Stimulated activated CD4-positive, alpha-beta T cell treated with anti-CD3 and anti-CD28 coated beads, Interleukin-12 subunit alpha, Interleukin-12 subunit beta, amount 100 ng/mL, for 48 hours (primary cell): ENCODE results near the gene SLC13A2.

Experiments
- DNase-seq, 3 donors: peaks; one replicate each; pipeline ENCODE4 v3.0.0-alpha.2; 2020; ENCODE audit warnings: low read depth in 2 of 3, low spot score in 1 of 3

Gene SLC13A2

DNA sequence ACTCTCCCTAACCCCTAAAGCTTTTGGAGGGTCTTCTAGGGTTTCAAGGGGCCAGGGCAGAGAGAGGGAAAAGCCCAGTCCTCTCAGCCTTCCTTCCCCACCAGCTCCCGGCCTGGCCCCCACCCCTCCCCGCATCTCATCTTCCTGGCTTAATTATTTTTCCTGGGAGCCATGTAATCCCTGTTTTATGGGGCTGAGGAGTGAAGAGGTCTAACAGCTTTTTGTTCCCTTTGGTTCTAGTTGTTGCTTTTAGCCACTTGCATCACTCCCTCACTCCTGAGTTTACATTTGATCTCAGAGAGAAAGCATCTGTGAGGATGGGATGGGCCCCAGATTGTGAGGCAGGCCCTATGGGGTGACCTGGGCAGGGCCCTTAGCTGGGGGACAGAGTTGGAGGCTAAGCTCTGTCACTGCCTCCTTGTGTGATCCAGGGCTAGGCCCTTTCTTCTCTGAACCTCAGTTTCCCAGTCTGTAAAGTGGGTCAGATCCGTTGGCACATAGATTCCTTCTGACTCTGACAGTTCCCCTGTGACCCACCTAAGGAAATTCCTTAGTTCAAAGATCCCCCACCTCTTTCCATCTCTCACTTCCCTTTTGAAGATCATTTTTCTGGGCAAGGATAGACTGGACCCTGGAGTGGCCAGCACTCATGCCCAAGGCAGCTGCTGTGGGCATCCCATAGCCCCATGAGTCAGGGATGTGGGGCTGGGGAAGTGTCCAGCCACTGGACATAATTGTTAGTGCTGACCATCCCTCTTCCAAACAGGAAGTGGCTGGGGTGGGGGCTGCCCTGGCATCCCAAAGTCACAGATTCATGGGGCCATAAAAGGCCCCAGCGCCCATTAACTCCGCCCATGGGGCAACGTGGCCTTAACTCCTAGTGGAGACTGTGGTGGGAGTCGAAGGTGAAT is 58.9 kb downstream of the SLC13A2 start:
- no peak for DNase-seq

DNA sequence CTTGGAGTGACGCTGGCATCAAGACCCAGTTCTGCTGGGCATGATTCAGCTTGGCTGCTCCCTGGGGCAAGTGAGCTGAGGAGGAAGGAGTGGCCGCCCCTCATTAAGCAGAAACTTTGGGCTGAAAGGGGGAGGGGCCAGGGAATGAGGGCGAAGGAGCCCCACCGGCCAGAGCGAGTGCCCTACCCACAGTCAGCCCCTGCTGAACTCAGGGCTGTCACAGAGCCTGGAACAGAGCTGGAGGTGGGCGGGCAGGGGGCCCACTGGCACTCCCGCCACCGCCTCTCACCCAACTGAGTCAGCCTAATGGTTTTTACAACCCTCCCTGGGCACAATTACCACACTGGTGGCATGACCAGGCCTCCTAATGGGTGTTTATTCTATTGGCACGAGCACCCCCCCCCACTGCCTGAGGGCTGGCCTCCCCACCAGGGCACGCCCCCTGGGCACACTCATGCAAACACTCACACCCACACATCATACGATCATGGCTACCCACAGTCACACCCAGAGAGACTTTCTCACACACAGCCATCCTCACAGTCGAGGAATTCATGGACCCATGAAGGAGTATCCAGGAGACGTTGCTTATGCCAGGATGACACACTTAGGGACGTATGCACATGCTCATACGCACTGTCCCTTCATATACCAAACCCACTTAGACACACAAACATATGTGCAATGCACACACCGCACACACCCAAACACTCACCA is 59.8 kb downstream of the SLC13A2 start:
- DNase-seq = no peak

DNA sequence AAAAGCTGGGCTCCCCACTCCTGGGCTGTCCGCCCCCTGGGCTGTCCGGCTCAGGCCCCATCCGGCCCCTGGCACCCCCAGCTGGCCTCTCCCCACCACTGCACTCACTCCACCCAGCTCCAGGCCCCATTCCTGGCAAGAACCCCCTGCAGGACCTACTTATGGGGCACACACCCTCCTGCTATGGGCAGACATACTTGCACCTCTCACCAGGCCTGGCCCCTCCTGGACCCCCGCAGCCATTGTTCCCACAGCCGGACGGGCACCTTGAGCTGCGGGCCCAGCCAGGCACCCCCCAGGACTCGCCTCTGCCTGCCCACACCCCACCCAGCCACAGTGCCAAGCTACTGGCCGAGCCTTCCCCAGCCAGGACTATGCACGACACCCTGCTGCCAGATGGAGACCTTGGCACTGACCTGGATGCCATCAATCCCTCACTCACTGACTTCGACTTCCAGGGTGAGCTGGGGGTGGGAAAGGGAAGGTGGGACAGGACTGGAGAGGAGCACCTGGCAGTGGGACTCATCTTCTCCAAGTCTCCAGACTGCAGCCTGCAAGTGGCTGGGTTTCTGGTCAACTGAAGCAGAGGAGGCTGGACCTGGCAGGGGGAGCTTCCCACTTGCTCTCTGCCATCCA is 61.4 kb downstream of the SLC13A2 start:
- DNase-seq = no peak

DNA sequence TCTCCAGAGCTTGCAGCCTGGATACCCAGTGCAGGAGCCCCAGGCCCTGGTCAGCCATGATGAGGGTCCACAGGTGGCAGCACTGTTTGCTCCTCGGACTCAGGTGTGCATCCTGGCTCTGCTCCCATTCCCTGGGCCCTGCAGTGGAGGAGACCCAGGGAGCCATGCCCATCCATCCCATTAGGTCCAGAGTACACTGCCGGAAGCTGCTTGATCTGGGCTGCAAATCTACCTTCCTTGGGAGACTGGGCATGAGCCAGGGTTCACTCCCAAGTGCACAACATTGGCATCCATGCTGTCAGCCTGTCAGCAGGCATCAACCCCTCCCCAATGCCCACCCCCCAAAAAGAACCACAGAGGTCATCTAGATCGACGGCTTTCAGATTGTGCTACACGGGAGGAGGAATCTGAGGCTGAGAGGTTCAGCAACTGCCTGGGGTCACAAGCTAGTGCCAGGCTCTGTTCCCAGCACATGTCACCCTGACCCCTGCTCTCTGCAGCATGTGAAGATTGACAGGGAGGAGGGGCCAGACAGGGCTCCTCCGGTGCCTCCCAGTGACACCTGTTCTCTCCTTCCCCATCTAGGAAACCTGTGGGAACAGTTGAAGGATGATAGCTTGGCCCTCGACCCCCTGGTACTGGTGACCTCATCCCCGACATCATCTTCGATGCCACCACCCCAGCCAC is 63.2 kb downstream of the SLC13A2 start:
- no peak for DNase-seq

DNA sequence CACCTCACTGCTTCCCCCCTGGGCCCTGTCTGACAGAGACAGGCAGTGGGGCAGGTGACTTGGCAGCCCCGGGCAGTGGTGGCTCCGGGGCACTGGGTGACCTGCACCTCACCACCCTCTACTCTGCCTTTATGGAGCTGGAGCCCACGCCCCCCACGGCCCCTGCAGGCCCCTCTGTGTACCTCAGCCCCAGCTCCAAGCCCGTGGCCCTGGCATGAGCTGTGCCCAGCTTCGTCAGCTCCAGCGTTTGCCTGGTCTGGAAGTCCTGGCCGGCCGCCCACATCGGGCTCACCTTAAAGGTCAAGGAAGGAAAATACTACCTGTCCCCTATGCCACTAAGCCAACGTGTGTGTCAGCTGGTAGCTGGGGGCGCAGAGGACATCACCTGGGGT is 63.8 kb downstream of the SLC13A2 start:
- no peak for DNase-seq

DNA sequence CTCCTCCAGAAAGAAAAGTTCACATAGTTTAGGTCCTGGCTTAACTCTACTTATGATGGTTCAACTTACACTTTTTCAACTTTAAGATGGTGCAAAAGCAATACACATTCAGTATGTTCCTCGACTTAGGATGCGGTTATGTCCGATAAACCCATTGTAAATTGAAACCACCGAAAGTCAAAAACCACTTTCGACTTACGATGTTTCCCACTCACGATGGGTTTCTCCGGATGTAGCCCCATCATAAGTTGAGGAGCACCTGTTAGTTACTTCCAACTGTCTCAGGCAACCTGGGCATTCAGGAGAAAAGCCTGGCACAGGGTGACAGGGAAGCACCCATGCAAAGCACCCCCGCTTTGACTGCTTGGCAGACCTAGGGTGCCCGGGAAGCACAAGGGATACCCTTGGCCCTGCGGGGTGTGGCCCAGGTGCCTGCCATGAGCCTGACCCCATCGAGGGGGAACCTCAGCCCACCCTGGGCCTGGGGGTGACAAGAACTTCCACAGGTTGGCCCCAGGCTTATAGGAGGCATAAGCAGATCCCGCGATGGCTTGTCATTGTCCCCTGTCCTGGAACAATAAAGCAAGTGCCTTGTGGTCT is 65.0 kb downstream of the SLC13A2 start:
- DNase-seq = no peak

DNA sequence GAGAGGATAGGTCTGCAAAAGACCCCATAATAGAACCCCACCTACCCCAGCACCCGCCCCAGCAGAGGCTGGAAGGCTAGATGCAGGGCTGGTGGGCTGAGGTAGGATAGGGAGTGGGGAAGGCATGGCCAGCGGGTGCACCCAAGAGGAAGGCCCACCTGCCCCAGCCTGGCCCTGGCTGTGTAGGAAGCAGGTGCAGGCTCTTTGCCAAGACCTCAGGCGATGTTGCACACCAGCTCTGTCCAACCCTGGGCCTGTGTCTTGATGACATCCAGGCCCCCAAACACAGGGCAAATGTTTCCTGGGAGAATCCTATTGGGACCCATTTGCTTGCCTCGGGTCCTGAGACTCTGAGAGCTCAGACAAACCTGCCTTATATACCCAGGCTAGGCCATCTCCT is 66.8 kb downstream of the SLC13A2 start:
- DNase-seq = no peak

DNA sequence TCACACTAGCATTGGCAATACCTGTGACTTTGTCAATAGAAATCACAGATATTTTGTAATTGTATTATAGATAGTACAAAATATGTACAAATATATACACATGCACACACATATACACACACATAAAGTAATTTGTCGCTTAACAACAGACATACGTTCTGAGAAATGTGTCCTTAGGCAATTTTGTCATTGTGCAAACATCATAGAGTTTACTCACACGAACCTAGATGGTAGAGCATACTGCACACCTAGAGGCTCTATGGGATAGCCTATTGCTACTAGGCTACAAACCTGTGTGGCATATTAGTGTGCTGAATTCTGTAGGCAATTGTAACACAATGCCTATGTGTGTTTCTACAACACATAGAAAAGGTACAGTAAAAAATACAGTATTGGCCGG is 68.0 kb downstream of the SLC13A2 start:
- DNase-seq = no peak

DNA sequence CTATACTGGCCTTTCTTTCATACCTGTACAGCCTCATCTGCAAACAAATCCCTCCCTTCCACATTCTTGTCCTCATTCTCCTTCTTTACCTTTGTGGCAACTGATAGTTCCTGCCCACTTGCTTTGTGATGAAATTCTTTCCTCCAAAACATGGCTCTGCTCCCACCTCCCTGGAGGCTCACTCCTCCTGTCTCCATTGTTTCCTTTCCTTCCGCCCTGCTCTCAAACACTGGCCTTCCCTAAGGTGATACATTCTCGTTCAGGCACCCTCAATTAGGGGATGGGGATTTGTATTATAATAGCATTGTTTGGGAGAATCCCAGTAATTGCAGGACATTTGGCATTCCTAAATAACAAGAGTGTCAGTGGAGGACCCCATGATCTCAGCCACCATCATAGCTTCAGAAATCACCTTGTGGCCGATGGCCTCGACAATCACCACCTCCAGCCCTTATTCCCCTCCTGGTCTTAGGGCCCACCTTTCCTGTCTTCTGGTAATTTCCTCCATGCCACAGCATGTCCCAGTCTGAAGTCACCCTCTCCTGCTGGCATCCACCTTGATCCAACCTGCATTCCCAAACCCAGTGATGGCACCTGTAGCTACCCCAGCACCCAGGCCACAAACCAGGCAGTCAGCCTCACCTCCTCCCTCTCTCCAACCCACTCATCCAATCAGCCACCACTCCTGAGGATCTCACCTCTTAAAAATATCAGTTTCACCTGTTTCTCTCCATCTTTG is 71.1 kb downstream of the SLC13A2 start:
- DNase-seq = no peak

DNA sequence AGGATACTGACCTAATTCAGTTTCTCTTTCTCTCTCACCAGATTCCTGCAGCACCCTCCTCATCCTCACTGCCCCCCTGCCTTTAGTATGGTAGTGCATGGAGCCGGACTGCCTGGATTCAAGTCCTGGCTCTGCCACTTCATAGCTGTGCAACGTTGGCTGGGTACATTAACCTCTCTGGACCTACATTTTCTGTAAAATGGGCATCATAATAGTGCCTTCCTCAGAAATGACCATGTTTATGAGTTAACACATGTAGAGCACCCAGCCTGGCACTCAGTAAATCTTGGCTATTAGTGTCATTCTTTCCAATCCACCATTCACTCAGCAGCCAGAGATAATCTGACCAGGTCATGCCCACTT is 71.7 kb downstream of the SLC13A2 start:
- no peak for DNase-seq

DNA sequence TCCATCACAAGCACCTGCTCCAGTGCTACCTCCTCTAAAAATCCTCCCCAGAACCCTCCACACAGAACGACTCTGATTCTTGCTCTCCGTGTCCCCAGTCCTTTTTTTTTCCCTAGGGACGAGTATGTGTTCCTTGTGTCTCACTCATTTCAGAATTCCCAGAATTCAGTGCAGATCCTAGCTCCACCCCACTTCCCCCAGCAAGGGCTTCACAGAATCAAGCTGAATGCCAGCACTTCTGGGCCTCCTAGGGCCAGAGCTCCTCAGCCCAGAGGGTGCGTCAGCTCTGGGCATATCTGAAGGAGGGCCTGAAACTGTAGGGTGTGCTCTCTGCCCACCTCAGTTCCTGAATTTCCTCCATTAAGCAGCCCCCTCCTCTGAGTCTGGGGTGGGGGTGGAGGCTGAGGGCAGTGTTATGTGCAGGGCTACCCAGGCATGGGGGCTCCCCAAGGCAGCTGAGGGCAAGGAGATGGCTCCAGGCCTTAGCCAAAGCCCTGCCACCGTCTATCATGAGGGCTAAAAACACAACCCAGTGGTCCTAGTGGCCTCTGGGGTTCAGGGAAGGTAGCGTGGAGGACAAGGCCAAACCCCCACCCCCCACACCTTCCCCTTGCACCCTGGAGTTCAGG is 72.5 kb downstream of the SLC13A2 start:
- no peak for DNase-seq

DNA sequence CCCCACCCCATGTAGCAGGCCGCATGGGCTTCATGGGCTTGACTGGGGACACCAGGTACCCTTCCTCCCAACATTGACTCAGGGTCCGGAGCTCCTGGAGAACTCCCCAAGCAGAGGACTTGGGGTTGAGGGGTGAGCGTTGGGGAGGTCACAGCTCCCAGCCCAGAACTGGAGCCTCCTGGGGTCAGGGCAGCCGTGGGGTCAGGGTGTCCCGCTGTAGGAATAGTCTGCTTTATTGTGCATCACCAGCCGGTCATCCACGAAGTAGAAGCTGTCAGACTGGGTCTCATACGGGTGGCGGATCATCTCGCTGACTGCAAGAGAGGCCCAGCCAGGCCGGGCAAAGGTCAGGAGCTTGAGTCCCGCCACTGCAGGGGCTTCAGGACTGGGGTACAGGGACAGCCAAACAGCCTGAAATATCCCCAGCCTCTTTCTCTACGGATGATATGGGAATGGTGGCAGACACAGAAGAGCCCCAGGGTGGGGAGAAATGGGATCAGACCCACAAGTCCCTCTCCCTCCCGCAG is 73.7 kb downstream of the SLC13A2 start:
- no peak for DNase-seq
